Measurements from ENCODE around the gene PRRG4. TPM values are rescaled to one million over a fixed set of nuclear protein-coding genes. Genes with fewer than 3 reads are reported as not detected.

The PRRG4 gene
- total RNA-seq, 1 experiment from 2014 or later, result 0.87 TPM

GRCh38 chr11:32893093-32893342 lies 63.3 kb downstream of the PRRG4 start:
- H3K4me1 Mint-ChIP-seq, result peaks cover 52% of the 10 kb centered on the region
- peaks cover 15% of the 10 kb centered on the region for H3K9me3 Mint-ChIP-seq
- POLR2A ChIA-PET, result interaction anchor here (1.6 kb wide), 1 partner anchor 146 kb away, joined by 7 read pairs; the partner anchor contains the start of gene TCP11L1
- DNase-seq (ENCODE audit: low spot score) (no peak), ATAC-seq (no peak)
- H3K36me3 Mint-ChIP-seq, result peaks cover 34% of the 10 kb centered on the region
- TF ChIP-seq ZNF425 (CRISPR knock-in tag; conservative IDR thresholded peaks at IDR 0.05), result no peak
- TF ChIP-seq FOXP4 (CRISPR knock-in tag; IDR thresholded peaks at IDR 0.05), result no peak
- no peak for TF ChIP-seq FOXK1 (CRISPR knock-in tag; IDR thresholded peaks at IDR 0.05)
- H3K27ac Mint-ChIP-seq, result no peak overlapping the region
- CTCF ChIA-PET, result interaction anchor here (1.1 to 2.5 kb wide), 7 partner anchors 9 to 146 kb away, joined by 3 to 8 read pairs (median 5); partner anchors contain the start of genes DEPDC7 and TCP11L1
- peak overlapping the region; percentile 89 for H3K4me3 Mint-ChIP-seq
- no peaks in the 10 kb centered on the region for H3K27me3 Mint-ChIP-seq (ENCODE audit: low read depth)

- Mint-ChIP-seq H3K4me3 (peak overlapping the region; percentile 89), H3K27me3 (ENCODE audit: low read depth) (no peaks in the 10 kb centered on the region), H3K36me3 (peaks cover 33% of the 10 kb centered on the region), H3K4me1 (peaks cover 54% of the 10 kb centered on the region), H3K9me3 (peaks cover 15% of the 10 kb centered on the region), H3K27ac (peak overlapping the region; percentile 99)
- DNase-seq (ENCODE audit: low spot score), result peak; percentile 76
- ChIA-PET CTCF (interaction anchor here (1.1 to 2.5 kb wide), 7 partner anchors 8 to 146 kb away, joined by 3 to 8 read pairs (median 5); partner anchors contain the start of genes DEPDC7 and TCP11L1), POLR2A (interaction anchor here (0.9 to 1.6 kb wide), 3 partner anchors 8 to 268 kb away, joined by 3 to 7 read pairs (median 3); partner anchors contain the start of gene TCP11L1)
- ATAC-seq, result peak; percentile 50
- TF ChIP-seq PRDM15 (CRISPR knock-in tag; IDR thresholded peaks at IDR 0.05) (no peak), KAT7 (CRISPR knock-in tag; IDR thresholded peaks at IDR 0.05; ENCODE audit: borderline replicate concordance) (no peak), ZMAT4 (CRISPR knock-in tag; IDR thresholded peaks at IDR 0.05) (no peak), CDX4 (CRISPR knock-in tag; IDR thresholded peaks at IDR 0.05; ENCODE audit: borderline replicate concordance) (no peak), JUN (CRISPR knock-in tag; IDR thresholded peaks at IDR 0.05) (0 out of 2 replicates have a peak, but pooled peaks have one; percentile 42), SP1 (CRISPR knock-in tag; conservative IDR thresholded peaks at IDR 0.05) (peak; percentile 22; the same call in 1 of the 2 replicates), ESRRA (CRISPR knock-in tag; IDR thresholded peaks at IDR 0.05; ENCODE audit: borderline replicate concordance) (peak; percentile 25; the same call in 1 of the 2 replicates), FOXP1 (CRISPR knock-in tag; IDR thresholded peaks at IDR 0.05; ENCODE audit: borderline replicate concordance) (peak; percentile 55), ZNF423 (CRISPR knock-in tag; IDR thresholded peaks at IDR 0.05) (peak; percentile 33; the same call in 1 of the 2 replicates), TP53 (CRISPR knock-in tag; IDR thresholded peaks at IDR 0.05) (no peak), PRRX2 (CRISPR knock-in tag; IDR thresholded peaks at IDR 0.05) (no peak), FOXK1 (CRISPR knock-in tag; IDR thresholded peaks at IDR 0.05) (peak; percentile 54; the same call in 1 of the 2 replicates), ETV6 (CRISPR knock-in tag; IDR thresholded peaks at IDR 0.05) (0 out of 2 replicates have a peak, but pooled peaks have one; percentile 16), NFE2L1 (CRISPR knock-in tag; IDR thresholded peaks at IDR 0.05) (no peak), TEAD4 (CRISPR knock-in tag; IDR thresholded peaks at IDR 0.05) (0 out of 2 replicates have a peak, but pooled peaks have one; percentile 59), ERG (CRISPR knock-in tag; IDR thresholded peaks at IDR 0.05) (peak; percentile 71; the same call in 1 of the 2 replicates), CTCF (IDR thresholded peaks at IDR 0.05) (0 out of 2 replicates have a peak, but pooled peaks have one; percentile 7), MYBL2 (CRISPR knock-in tag; IDR thresholded peaks at IDR 0.05) (peak; percentile 54; the same call in 1 of the 2 replicates)
Observed at GRCh38 chr11:32893343-32894148, 63.8 kb downstream of the PRRG4 start.
